ENCODE results near the gene C2orf49.

The C2orf49 gene

DNA sequence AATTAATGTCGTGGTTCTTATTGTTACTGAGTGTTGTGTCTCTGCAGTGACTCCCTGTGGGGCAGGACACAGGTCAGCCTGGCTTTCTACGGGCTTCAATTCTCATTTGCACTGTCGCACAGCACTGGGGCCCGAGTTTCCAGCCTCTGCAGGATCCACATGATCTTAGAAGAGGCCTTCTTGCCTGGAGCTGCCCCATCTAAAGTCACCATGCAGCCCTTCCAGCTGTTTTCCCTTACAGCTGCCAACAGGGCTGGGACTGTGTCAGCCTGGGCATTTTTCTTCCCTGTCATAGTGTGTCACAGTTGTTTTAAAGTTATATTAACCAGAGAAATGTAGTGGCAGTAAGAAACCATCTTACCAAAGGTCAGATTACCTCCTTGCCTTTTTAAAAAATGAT is 34.5 kb downstream of the C2orf49 start:
- H3K14ac ChIP-seq (ENCODE audit: low read length in 2 of 2), result no peak overlapping the region
- H3K79me1 ChIP-seq (replicated peaks; ENCODE audit: low read length, poor library complexity, severe bottlenecking), result peaks cover 2% of the 10 kb centered on the region
- H2BK120ac ChIP-seq (ENCODE audit: low read depth, low read length), result no peak overlapping the region
- H3K4ac ChIP-seq (ENCODE audit: low read depth in 1 of 2, low read length in 2 of 2), result no peak overlapping the region
- H3K4me3 ChIP-seq (ENCODE audit: insufficient read depth in 1 of 2, low read depth in 1 of 2, low read length in 2 of 2), result no peak overlapping the region
- H2AK5ac ChIP-seq (ENCODE audit: low read length, severe bottlenecking), result peak overlapping the region; percentile 29
- H3K4me1 ChIP-seq (ENCODE audit: control insufficient read depth, insufficient read depth, low read depth, low read length), result peaks cover 31% of the 10 kb centered on the region
- no peak overlapping the region for H3K23ac ChIP-seq (ENCODE audit: low read length in 2 of 2)
- H2AFZ ChIP-seq (ENCODE audit: low read depth, low read length), result no peak overlapping the region
- H2BK12ac ChIP-seq (ENCODE audit: low read length in 2 of 2), result no peak overlapping the region
- no peak overlapping the region for H4K91ac ChIP-seq (ENCODE audit: low read length)
- H3K9ac ChIP-seq (ENCODE audit: low read length), result no peak overlapping the region
- peaks cover 63 to 92% of the 10 kb centered on the region in 2 experiments for H3K36me3 ChIP-seq (ENCODE audit: control insufficient read depth in 1 of 2, insufficient read depth in 2 of 2, low read depth in 1 of 2, low read length in 2 of 2)
- peak overlapping the region; percentile 58 for H3K27ac ChIP-seq (ENCODE audit: low read length, poor library complexity, severe bottlenecking)
- peak overlapping the region; percentile 11 to 29 for H3K18ac ChIP-seq (ENCODE audit: low read depth in 1 of 2, low read length in 2 of 2)
- no peak overlapping the region for H4K8ac ChIP-seq (ENCODE audit: low read length)
- H3K9me3 ChIP-seq (ENCODE audit: control insufficient read depth, low read length), result no peaks in the 10 kb centered on the region
- WGBS, result 97% methylated on average over 4 of the region's 4 CpGs
- no peak overlapping the region for H2BK15ac ChIP-seq (ENCODE audit: low read depth, poor library complexity, severe bottlenecking)
- DNase-seq, result no peak
- H3K4me2 ChIP-seq (ENCODE audit: low read length, poor library complexity, severe bottlenecking), result no peak overlapping the region
- no peak overlapping the region for H2BK5ac ChIP-seq (ENCODE audit: low read depth, low read length, poor library complexity, severe bottlenecking)
- no peaks in the 10 kb centered on the region for H3K27me3 ChIP-seq (ENCODE audit: control insufficient read depth in 1 of 2, insufficient read depth in 1 of 2, low read length in 2 of 2)

- WGBS, result 93% methylated on average over 9 of the region's 9 CpGs
- peak overlapping the region; percentile 83 for H3K27ac ChIP-seq (ENCODE audit: low read length, poor library complexity, severe bottlenecking)
- H2BK120ac ChIP-seq (ENCODE audit: low read depth, low read length), result no peak overlapping the region
- H3K9ac ChIP-seq (ENCODE audit: low read length), result no peak overlapping the region
- H3K4me2 ChIP-seq (ENCODE audit: low read length, poor library complexity, severe bottlenecking), result no peak overlapping the region
- no peak overlapping the region for H3K4me3 ChIP-seq (ENCODE audit: insufficient read depth in 1 of 2, low read depth in 1 of 2, low read length in 2 of 2)
- peaks cover 62 to 89% of the 10 kb centered on the region in 2 experiments for H3K36me3 ChIP-seq (ENCODE audit: control insufficient read depth in 1 of 2, insufficient read depth in 2 of 2, low read depth in 1 of 2, low read length in 2 of 2)
- peak overlapping the region in 1 of 2 experiments; percentile 5 for H3K4ac ChIP-seq (ENCODE audit: low read depth in 1 of 2, low read length in 2 of 2)
- H3K27me3 ChIP-seq (ENCODE audit: control insufficient read depth in 1 of 2, insufficient read depth in 1 of 2, low read length in 2 of 2), result no peaks in the 10 kb centered on the region
- no peak overlapping the region for H2BK12ac ChIP-seq (ENCODE audit: low read length in 2 of 2)
- peaks cover 39% of the 10 kb centered on the region for H3K4me1 ChIP-seq (ENCODE audit: control insufficient read depth, insufficient read depth, low read depth, low read length)
- no peak overlapping the region for H2BK5ac ChIP-seq (ENCODE audit: low read depth, low read length, poor library complexity, severe bottlenecking)
- H3K79me1 ChIP-seq (replicated peaks; ENCODE audit: low read length, poor library complexity, severe bottlenecking), result peaks cover 2% of the 10 kb centered on the region
- no peak overlapping the region for H2AK5ac ChIP-seq (ENCODE audit: low read length, severe bottlenecking)
- peak overlapping the region in 1 of 2 experiments; percentile 1 for H3K14ac ChIP-seq (ENCODE audit: low read length in 2 of 2)
- peak overlapping the region; percentile 0 to 57 for H3K18ac ChIP-seq (ENCODE audit: low read depth in 1 of 2, low read length in 2 of 2)
- no peak overlapping the region for H2AFZ ChIP-seq (ENCODE audit: low read depth, low read length)
- H3K23ac ChIP-seq (ENCODE audit: low read length in 2 of 2), result no peak overlapping the region
- H3K9me3 ChIP-seq (ENCODE audit: control insufficient read depth, low read length), result no peaks in the 10 kb centered on the region
- H2BK15ac ChIP-seq (ENCODE audit: low read depth, poor library complexity, severe bottlenecking), result no peak overlapping the region
- peak overlapping the region; percentile 74 for H4K8ac ChIP-seq (ENCODE audit: low read length)
- peak overlapping the region; percentile 5 for H4K91ac ChIP-seq (ENCODE audit: low read length)
- no peak for DNase-seq
These were observed 36.0 kb downstream of the C2orf49 start for GRCh38 chr2:105373344-105373781.

DNA sequence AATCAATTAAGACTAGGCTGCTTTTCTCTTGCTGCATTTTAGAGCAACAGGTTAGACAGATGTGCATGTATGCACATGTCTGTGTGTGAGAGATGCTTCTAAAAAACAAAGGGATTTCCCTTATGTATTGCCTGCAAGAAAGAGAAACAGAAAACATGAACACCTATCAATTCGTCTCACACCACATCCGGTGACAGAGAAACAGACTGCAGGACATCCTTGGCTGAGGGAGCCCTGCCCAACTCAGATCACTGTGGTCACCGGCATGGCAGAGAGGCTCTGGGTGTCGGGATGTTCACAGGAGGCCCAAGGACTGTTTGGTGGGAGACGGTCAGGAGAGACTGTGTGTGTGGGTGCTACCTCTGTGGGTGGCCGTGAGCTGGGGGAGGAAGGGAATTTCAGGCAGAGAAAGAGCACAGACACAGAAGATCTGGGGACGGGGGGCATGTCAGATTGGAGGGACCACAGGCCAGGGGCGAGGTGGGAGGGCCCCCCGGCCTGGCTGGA is 36.6 kb downstream of the C2orf49 start:
- H3K79me1 ChIP-seq (replicated peaks; ENCODE audit: low read length, poor library complexity, severe bottlenecking), result peaks cover 2% of the 10 kb centered on the region
- H3K36me3 ChIP-seq (ENCODE audit: control insufficient read depth in 1 of 2, insufficient read depth in 2 of 2, low read depth in 1 of 2, low read length in 2 of 2), result peaks cover 60 to 89% of the 10 kb centered on the region in 2 experiments
- H2BK5ac ChIP-seq (ENCODE audit: low read depth, low read length, poor library complexity, severe bottlenecking), result no peak overlapping the region
- H3K4ac ChIP-seq (ENCODE audit: low read depth in 1 of 2, low read length in 2 of 2), result peak overlapping the region in 1 of 2 experiments; percentile 5
- H3K23ac ChIP-seq (ENCODE audit: low read length in 2 of 2), result no peak overlapping the region
- H3K9ac ChIP-seq (ENCODE audit: low read length), result peak overlapping the region; percentile 36
- H4K8ac ChIP-seq (ENCODE audit: low read length), result peak overlapping the region; percentile 71
- H3K27me3 ChIP-seq (ENCODE audit: control insufficient read depth in 1 of 2, insufficient read depth in 1 of 2, low read length in 2 of 2), result no peaks in the 10 kb centered on the region
- peak overlapping the region; percentile 76 for H4K91ac ChIP-seq (ENCODE audit: low read length)
- H3K14ac ChIP-seq (ENCODE audit: low read length in 2 of 2), result no peak overlapping the region
- peak overlapping the region; percentile 16 to 28 for H2BK12ac ChIP-seq (ENCODE audit: low read length in 2 of 2)
- no peak overlapping the region for H2BK15ac ChIP-seq (ENCODE audit: low read depth, poor library complexity, severe bottlenecking)
- no peak overlapping the region for H2AFZ ChIP-seq (ENCODE audit: low read depth, low read length)
- peak overlapping the region; percentile 71 for H2AK5ac ChIP-seq (ENCODE audit: low read length, severe bottlenecking)
- peak overlapping the region; percentile 25 to 73 for H3K18ac ChIP-seq (ENCODE audit: low read depth in 1 of 2, low read length in 2 of 2)
- DNase-seq, result no peak
- no peak overlapping the region for H3K4me2 ChIP-seq (ENCODE audit: low read length, poor library complexity, severe bottlenecking)
- WGBS, result 95% methylated on average over 9 of the region's 9 CpGs
- H2BK120ac ChIP-seq (ENCODE audit: low read depth, low read length), result peak overlapping the region; percentile 23
- H3K4me1 ChIP-seq (ENCODE audit: control insufficient read depth, insufficient read depth, low read depth, low read length), result peaks cover 44% of the 10 kb centered on the region
- no peaks in the 10 kb centered on the region for H3K9me3 ChIP-seq (ENCODE audit: control insufficient read depth, low read length)
- H3K27ac ChIP-seq (ENCODE audit: low read length, poor library complexity, severe bottlenecking), result peak overlapping the region; percentile 83
- no peak overlapping the region for H3K4me3 ChIP-seq (ENCODE audit: insufficient read depth in 1 of 2, low read depth in 1 of 2, low read length in 2 of 2)

GRCh38 chr2:105375001-105375561 is 37.7 kb downstream of the C2orf49 start:
- DNase-seq, result peak; percentile 79
- Histone ChIP-seq H3K4ac (ENCODE audit: low read depth in 1 of 2, low read length in 2 of 2) (peak overlapping the region in 1 of 2 experiments; percentile 11), H3K27ac (ENCODE audit: low read length, poor library complexity, severe bottlenecking) (peak overlapping the region; percentile 83), H3K36me3 (ENCODE audit: control insufficient read depth in 1 of 2, insufficient read depth in 2 of 2, low read depth in 1 of 2, low read length in 2 of 2) (peaks cover 54 to 93% of the 10 kb centered on the region in 2 experiments), H2AK5ac (ENCODE audit: low read length, severe bottlenecking) (peak overlapping the region; percentile 69), H3K4me3 (ENCODE audit: insufficient read depth in 1 of 2, low read depth in 1 of 2, low read length in 2 of 2) (no peak overlapping the region), H2BK5ac (ENCODE audit: low read depth, low read length, poor library complexity, severe bottlenecking) (no peak overlapping the region), H3K79me1 (replicated peaks; ENCODE audit: low read length, poor library complexity, severe bottlenecking) (peaks cover 2% of the 10 kb centered on the region), H2AFZ (ENCODE audit: low read depth, low read length) (no peak overlapping the region), H2BK12ac (ENCODE audit: low read length in 2 of 2) (peak overlapping the region in 1 of 2 experiments; percentile 70), H4K8ac (ENCODE audit: low read length) (no peak overlapping the region), H3K14ac (ENCODE audit: low read length in 2 of 2) (no peak overlapping the region), H2BK120ac (ENCODE audit: low read depth, low read length) (no peak overlapping the region), H2BK15ac (ENCODE audit: low read depth, poor library complexity, severe bottlenecking) (no peak overlapping the region), H3K9ac (ENCODE audit: low read length) (peak overlapping the region; percentile 37), H3K18ac (ENCODE audit: low read depth in 1 of 2, low read length in 2 of 2) (peak overlapping the region; percentile 6 to 48), H4K91ac (ENCODE audit: low read length) (no peak overlapping the region), H3K27me3 (ENCODE audit: control insufficient read depth in 1 of 2, insufficient read depth in 1 of 2, low read length in 2 of 2) (no peaks in the 10 kb centered on the region), H3K4me1 (ENCODE audit: control insufficient read depth, insufficient read depth, low read depth, low read length) (peaks cover 42% of the 10 kb centered on the region), H3K4me2 (ENCODE audit: low read length, poor library complexity, severe bottlenecking) (no peak overlapping the region), H3K23ac (ENCODE audit: low read length in 2 of 2) (no peak overlapping the region), H3K9me3 (ENCODE audit: control insufficient read depth, low read length) (no peaks in the 10 kb centered on the region)
- 62% methylated on average over 14 of the region's 15 CpGs for WGBS
